NCI-H2107 (cell line): ENCODE measurements around the gene CHCHD2.
"Not testable (repeated sequence)": the region's sequence is repeated elsewhere in the genome, so short reads cannot be mapped to it uniquely, and the experiment has no call there.

Experiments
- DNase-seq: peaks from one replicate; lab custom pipeline; 2025; lab: John Stamatoyannopoulos, UW

The CHCHD2 gene

GRCh38 chr7:56083150-56083785, 23.0 kb downstream of the CHCHD2 start:
- DNase-seq = peak; percentile 53

GRCh38 chr7:56081626-56082340, 24.5 kb downstream of the CHCHD2 start:
- no peak for DNase-seq

GRCh38 chr7:56080726-56081435, 25.4 kb downstream of the CHCHD2 start:
- DNase-seq = not testable (repeated sequence)

- DNase-seq = peak; percentile 79
These were observed 26.7 kb downstream of the CHCHD2 start for GRCh38 chr7:56079450-56080185.

- DNase-seq = no peak
These were observed 28.1 kb downstream of the CHCHD2 start for GRCh38 chr7:56078196-56078595.

- DNase-seq = no peak
These were observed 28.6 kb downstream of the CHCHD2 start for GRCh38 chr7:56077681-56078080.

GRCh38 chr7:56074371-56074791, 31.9 kb downstream of the CHCHD2 start:
- DNase-seq = peak; percentile 69

GRCh38 chr7:56066376-56066775, 39.9 kb downstream of the CHCHD2 start:
- DNase-seq = not testable (repeated sequence)

- DNase-seq = peak; percentile 82
These were observed 42.2 kb downstream of the CHCHD2 start, which contains the start of gene SUMF2 for GRCh38 chr7:56063882-56064625. SUMF2 (plus strand) TSS chr7:56064286; CDS start chr7:56064312, 26 bp downstream.

- DNase-seq = no peak
These were observed 42.8 kb downstream of the CHCHD2 start for GRCh38 chr7:56063500-56063881.

GRCh38 chr7:56062382-56062781, 43.9 kb downstream of the CHCHD2 start:
- no peak for DNase-seq

GRCh38 chr7:56053993-56054392, 52.3 kb downstream of the CHCHD2 start:
- DNase-seq = no peak

- DNase-seq = no peak
These were observed 52.9 kb downstream of the CHCHD2 start for GRCh38 chr7:56053379-56053778.
